Thymus (tissue), 11 donors: ENCODE data around the gene SUN5. TPM values are rescaled to one million over a fixed set of nuclear protein-coding genes. Genes with fewer than 3 reads are reported as not detected.
A peak's percentile ranks its signal among the peaks of the same experiment; 100 is the strongest.
"Not testable (repeated sequence)": the region's sequence is repeated elsewhere in the genome, so short reads cannot be mapped to it uniquely, and the experiment has no call there.

ENCODE experiments used
- DNase-seq, 9 donors: peaks; one replicate each; pipeline ENCODE4 v3.0.0-alpha.2; 2013; ENCODE audit warnings: low spot score in 9 of 9, low read depth in 6 of 9, missing footprints in 1 of 9
- H3K27ac ChIP-seq, 2 donors: one replicate each; pipeline ENCODE4 v1.5.1; 2013; ENCODE audit warnings: control low read depth in 1 of 2, low read depth in 1 of 2, low read length in 1 of 2, mild to moderate bottlenecking in 1 of 2, moderate library complexity in 1 of 2
- H3K27me3 ChIP-seq, 2 donors: one replicate each; pipeline ENCODE4 v1.5.1; 2013; ENCODE audit warnings: low read length in 1 of 2; ENCODE audit not compliant: control insufficient read depth in 2 of 2, insufficient read depth in 1 of 2
- H3K36me3 ChIP-seq, 2 donors: one replicate each; pipeline ENCODE4 v1.5.1; 2013; ENCODE audit warnings: low read length in 1 of 2, mild to moderate bottlenecking in 1 of 2, moderate library complexity in 1 of 2; ENCODE audit not compliant: control insufficient read depth in 2 of 2, insufficient read depth in 2 of 2
- H3K4me1 ChIP-seq, 2 donors: one replicate each; pipeline ENCODE4 v1.5.1; 2013; ENCODE audit warnings: low read length in 2 of 2; ENCODE audit not compliant: control insufficient read depth in 2 of 2, insufficient read depth in 2 of 2
- H3K4me3 ChIP-seq, 2 donors: one replicate each; pipeline ENCODE4 v1.5.1; 2013; ENCODE audit warnings: low read length in 2 of 2, control low read depth in 1 of 2, mild to moderate bottlenecking in 1 of 2
- H3K9me3 ChIP-seq, 2 donors: one replicate each; pipeline ENCODE4 v1.5.1; 2013; ENCODE audit warnings: low read length in 1 of 2, mild to moderate bottlenecking in 1 of 2; ENCODE audit not compliant: control insufficient read depth in 2 of 2, insufficient read depth in 1 of 2
- WGBS: extraction: QIAGEN DNeasy Blood & Tissue Kit; methylation state at CpG from one replicate; pipeline ENCODE4 v1.1.7; 2013; 5-methylcytosine and 5-hydroxymethylcytosine counted together
- polyA plus RNA-seq: library from polyadenylated mRNA; stranded (reverse); fragments of 200-250 nt; gene quantifications from one replicate; pipeline ENCODE4 v1.2.3, GENCODE V29; 2013
- total RNA-seq: library from RNA; stranded (reverse); fragments of 120-200 nt; gene quantifications from one replicate; pipeline ENCODE4 v1.2.4, GENCODE V29; 2013
- donor health status: healthy.

Gene SUN5
- total and polyA plus RNA-seq, 2 donors: not detected

DNA sequence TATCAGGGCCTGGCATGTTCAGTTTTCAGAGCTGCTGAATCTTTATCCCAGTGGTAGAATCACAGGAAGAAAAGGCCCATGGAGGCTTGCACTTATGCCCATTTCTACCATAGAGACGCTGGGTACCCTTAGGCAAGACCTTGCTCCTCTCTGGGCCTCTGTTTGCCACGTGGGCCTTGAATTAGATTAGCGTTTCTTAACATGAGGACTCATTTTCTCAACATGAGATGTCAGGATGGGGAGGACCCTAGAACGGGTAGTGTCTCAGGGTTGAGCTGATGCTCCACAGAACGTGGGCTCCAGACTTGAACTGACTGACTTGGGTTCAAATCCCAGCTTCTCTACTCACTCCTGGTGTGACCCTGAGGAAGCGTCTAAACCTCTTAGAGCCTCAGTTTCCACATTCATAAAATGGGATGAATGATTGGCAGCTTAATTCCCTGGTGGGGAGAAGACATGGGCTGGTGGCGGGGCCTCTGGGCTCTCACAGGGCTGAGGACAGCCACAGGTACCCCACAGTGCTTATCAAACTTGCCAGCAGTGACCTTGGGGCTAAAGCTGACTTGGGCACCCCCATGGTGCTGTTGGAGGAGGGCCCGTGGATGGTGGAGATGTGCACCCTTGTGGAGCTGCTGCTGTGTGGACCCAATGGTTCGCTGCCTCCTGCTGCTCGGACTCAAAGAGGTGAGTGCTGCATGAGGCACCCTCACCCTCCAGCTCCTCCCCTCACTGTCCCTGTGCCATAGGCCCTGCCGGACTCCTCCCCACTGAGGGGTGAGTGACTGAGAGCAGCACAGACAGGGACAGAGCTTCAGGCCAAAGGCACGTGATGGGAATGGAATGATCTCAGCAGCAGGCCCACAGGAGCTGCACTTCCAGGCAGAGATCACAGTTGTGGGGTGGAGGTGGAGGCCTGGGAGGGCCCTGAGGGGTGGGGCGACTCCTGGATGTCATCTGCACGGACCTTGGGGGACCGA, 28.2 kb downstream of the SUN5 start:
- H3K4me3 ChIP-seq: no peak overlapping the region
- H3K9me3 ChIP-seq: peaks cover 1 to 32% of the 10 kb centered on the region in 2 donors
- no peaks in the 10 kb centered on the region for H3K27me3 ChIP-seq
- WGBS: 98% methylated on average over 15 of the region's 15 CpGs
- peak overlapping the region in 1 of 2 donors; percentile 55 for H3K27ac ChIP-seq
- no peaks in the 10 kb centered on the region for H3K36me3 ChIP-seq
- peaks cover 34 to 64% of the 10 kb centered on the region in 2 donors for H3K4me1 ChIP-seq
- no peak for DNase-seq

DNA sequence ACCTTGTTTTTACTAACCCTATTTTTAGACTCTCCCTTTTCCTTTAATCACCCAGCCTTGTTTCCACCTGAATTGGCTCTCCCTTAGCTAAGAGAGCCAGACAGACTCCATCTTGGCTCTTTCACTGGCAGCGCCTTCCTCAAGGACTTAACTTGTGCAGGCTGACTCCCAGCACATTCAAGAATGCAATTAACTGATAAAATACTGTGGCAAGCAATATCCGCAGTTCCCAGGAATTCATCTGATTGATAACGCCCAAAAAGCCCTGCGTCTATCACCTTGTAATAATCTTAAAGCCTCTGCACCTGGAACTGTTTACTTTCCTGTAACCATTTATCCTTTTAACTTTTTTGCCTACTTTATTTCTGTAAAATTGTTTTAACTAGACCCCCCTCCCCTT, 29.1 kb downstream of the SUN5 start:
- H3K27me3 ChIP-seq, H3K4me3 ChIP-seq, DNase-seq, H3K36me3 ChIP-seq: not testable (repeated sequence)
- WGBS: 97% methylated on average over 4 of the region's 4 CpGs
- peak overlapping the region in 1 of 2 donors; percentile 50 for H3K27ac ChIP-seq
- H3K9me3 ChIP-seq: peaks cover 1 to 32% of the 10 kb centered on the region in 2 donors
- peaks cover 42 to 69% of the 10 kb centered on the region in 2 donors for H3K4me1 ChIP-seq

DNA sequence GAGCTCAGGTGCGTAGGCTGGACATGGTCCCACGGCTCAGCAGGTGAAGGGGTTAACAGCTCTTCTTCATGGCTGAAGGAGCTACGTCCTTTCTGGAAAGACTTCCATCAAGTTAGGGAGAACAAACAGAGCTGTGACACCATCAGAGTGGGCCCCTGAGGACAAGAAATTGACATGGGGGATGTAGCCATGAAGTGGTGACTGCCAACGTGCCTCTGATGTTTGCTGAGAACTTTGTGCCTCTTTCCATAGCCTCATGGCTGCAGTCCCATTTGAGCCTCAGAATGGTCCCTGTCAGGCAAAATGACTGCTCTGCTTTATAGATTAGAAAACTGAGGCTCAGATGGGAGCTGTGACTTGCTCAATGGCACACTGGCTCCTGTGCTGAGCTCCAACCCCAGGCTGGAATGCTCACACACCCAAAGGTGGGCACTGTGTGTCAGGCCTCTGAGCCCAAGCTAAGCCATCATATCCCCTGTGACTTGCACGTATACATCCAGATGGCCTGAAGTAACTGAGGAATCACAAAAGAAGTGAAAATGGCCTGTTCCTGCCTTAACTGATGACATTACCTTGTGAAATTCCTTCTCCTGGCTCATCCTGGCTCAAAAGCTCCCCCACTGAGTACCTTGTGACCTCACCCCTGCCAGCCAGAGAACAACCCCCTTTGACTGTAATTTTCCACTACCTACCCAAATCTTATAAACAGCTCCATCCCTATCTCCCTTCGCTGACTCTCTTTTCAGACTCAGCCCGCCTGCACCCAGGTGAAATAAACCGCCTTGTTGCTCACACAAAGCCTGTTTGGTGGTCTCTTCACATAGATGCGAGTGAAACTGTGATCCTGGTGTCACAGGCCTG, 29.8 kb downstream of the SUN5 start:
- H3K4me3 ChIP-seq, H3K36me3 ChIP-seq, H3K27me3 ChIP-seq: not testable (repeated sequence)
- Histone ChIP-seq H3K4me1 (peaks cover 49 to 76% of the 10 kb centered on the region in 2 donors), H3K9me3 (peaks cover 1 to 32% of the 10 kb centered on the region in 2 donors), H3K27ac (peak overlapping the region; percentile 38 to 97)
- 91% methylated on average over 9 of the region's 9 CpGs for WGBS
- peak in 1 of 9 donors; percentile 32 for DNase-seq

DNA sequence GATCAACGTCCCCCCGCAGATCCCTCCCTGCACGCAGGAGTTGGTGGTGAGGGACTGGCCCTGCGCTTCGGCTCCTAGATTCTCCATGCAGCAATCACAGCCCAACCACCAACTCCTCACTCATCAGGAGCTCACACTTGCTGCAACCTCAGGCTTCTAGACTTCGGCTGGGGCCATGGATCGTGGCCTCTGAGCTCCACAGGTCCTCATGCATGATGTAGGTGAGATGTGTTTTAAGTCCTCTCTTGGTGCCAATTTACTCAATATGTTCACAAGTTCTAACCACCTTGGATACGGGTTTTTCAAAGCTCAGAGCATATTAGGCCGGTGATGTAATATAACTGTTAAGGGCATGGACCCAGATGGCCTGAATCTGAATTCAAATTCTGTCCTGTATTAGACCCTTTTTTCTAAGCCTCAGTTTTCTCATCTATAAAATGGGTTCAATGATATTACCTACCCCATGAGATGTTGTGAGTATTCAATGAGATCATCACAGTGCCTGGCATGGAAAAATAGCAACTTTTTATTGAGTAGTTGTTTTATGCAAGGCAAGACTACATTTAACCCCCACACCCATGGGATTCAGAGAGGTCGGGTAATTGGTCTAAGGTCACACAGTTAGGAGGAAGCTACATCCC, 31.0 kb downstream of the SUN5 start:
- H3K4me3 ChIP-seq: no peak overlapping the region
- WGBS: 94% methylated on average over 10 of the region's 10 CpGs
- peaks cover 54 to 88% of the 10 kb centered on the region in 2 donors for H3K4me1 ChIP-seq
- peak overlapping the region; percentile 97 to 99 for H3K27ac ChIP-seq
- no peaks in the 10 kb centered on the region for H3K36me3 ChIP-seq
- H3K27me3 ChIP-seq: no peaks in the 10 kb centered on the region
- no peak for DNase-seq
- H3K9me3 ChIP-seq: peaks cover 1 to 32% of the 10 kb centered on the region in 2 donors

DNA sequence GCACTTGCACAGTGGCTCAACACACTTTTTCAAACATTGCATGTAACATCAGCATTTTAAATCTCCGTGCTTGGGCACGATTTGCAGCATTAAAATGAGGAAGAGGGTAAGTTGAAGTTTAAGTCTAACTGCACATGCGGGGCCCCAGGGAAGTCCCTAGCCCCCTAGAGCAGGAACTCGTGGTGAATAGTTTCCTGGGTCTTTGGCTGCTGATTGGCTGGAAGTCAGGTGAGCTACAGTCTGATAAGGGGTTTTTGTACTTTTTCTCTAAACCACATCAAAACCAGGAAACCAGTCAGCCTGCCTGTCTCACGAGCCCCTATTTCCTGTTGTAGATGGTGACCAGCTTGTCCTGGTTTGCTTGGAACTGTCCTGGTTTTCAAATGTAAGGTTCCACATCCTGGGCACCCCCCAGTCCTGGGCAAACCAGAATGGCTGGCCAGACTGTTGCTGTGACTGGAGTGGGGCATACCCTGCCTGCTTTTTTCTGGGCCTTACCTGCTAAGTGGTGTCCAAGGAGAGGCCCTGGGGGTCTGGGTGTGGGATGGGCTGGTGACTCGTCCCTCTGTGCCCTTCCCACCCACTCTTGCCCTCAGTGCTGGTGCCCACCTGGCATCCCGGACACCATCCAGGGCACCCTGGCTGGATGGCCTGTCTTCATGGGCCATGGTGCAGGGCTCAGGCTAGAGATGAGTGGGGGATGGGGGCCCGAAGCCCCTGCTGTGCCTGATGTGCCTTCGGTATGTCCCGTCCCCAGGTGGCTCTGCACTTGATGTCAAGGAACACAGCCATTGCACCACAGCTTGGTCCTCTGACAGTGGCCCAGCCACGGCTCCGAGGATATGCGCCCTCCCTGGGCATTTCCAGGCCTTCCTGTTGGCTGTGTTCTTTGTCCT, 31.8 kb downstream of the SUN5 start:
- no peaks in the 10 kb centered on the region for H3K27me3 ChIP-seq
- H3K9me3 ChIP-seq: peaks cover 1 to 25% of the 10 kb centered on the region in 2 donors
- peak overlapping the region; percentile 97 to 99 for H3K27ac ChIP-seq
- peak in 8 of 9 donors; percentile 82 to 98 (median 92) for DNase-seq
- peak overlapping the region; percentile 28 to 32 for H3K4me3 ChIP-seq
- no peaks in the 10 kb centered on the region for H3K36me3 ChIP-seq
- 43% methylated on average over 13 of the region's 13 CpGs for WGBS
- peaks cover 60 to 91% of the 10 kb centered on the region in 2 donors for H3K4me1 ChIP-seq

DNA sequence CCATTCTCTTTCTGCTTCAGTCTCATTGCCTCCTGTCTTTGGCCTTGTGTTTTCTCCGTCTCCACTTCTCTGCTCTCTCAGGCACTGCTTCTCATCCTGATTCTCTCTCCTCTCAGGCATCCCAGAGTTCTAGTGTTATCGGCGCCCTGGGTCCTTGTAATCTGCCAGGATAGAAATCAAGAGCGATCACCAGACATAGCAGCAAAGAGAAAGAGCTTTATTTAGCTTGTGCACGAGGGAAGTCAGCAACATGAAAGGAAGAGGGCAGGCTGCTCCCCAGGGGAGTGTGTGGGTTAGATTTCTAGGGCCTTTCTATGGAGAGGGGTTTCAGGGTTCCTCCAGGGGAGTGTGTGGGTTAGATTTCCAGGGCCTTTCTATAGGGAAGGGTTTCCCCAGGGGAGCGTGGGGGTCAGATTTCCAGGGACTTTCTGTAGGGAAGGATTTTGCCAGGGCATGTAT, 32.5 kb downstream of the SUN5 start:
- peaks cover 1 to 18% of the 10 kb centered on the region in 2 donors for H3K9me3 ChIP-seq
- H3K36me3 ChIP-seq: no peaks in the 10 kb centered on the region
- peak in 7 of 9 donors; percentile 47 to 87 (median 64) for DNase-seq
- no peaks in the 10 kb centered on the region for H3K27me3 ChIP-seq
- peak overlapping the region; percentile 97 to 99 for H3K27ac ChIP-seq
- peak overlapping the region; percentile 1 to 28 for H3K4me3 ChIP-seq
- WGBS: 29% methylated on average over 6 of the region's 6 CpGs
- peaks cover 67 to 91% of the 10 kb centered on the region in 2 donors for H3K4me1 ChIP-seq

DNA sequence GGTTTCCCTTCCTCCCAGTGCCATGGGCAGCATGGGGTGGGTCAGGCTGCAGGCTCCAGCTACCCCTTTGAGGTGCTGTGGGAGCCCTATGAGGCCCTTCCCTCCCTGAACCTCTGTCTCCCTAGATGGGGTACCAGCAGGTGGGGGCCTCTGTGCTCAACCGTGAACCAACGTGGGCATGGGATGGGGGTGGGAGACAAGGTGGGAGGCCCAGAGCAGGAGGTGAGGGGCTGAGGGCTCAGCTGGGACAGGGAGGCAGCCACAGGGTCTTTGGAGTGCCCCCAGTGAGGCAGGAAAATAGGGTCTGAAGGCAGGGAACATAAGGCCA, 33.3 kb downstream of the SUN5 start:
- Histone ChIP-seq H3K27me3 (no peaks in the 10 kb centered on the region), H3K36me3 (no peaks in the 10 kb centered on the region), H3K4me1 (peaks cover 74 to 96% of the 10 kb centered on the region in 2 donors), H3K4me3 (no peak overlapping the region), H3K9me3 (peaks cover 0 to 10% of the 10 kb centered on the region in 2 donors), H3K27ac (peak overlapping the region; percentile 97 to 99)
- 52% methylated on average over 2 of the region's 2 CpGs for WGBS
- peak in 1 of 9 donors; percentile 35 for DNase-seq
